ENCODE measurements around the gene USP54. TPM values are rescaled to one million over a fixed set of nuclear protein-coding genes. Genes with fewer than 3 reads are reported as not detected.
A peak's percentile ranks its signal among the peaks of the same experiment; 100 is the strongest.

USP54 gene
- total and polyA plus RNA-seq, 9 donors = 8.0 to 72.7 (median 32.0) TPM

DNA sequence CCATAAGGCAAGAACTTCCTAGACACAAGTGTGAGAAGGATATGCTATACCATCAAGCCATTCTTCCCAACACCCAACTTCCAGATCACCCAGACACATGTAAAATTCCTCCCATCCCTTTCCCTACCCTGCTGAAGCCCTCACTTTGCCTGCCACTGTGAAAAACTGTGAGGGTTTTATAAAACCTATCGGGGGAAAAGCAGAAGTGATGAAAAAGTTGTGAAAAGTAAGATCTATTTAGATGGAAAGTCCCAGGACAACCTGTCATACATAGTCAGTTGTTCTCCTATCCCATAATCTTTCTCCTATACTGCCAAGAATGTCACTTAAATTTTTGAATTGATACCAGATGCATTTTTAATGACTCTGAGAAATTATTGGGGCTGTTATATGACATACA, 56.3 kb downstream of the USP54 start:
- H3K36me3 ChIP-seq = no peaks in the 10 kb centered on the region
- TF ChIP-seq POLR2A (IDR thresholded peaks at IDR 0.05) = no peak
- no peak for DNase-seq
- intact Hi-C loops (cut with DNase I) = loop anchor here in 1 of 4 donors (5.0 kb wide), 1 partner anchor 97 kb away; no protein-coding TSS in a partner anchor
- no peak overlapping the region for H3K4me3 ChIP-seq
- WGBS, 3 donors = 92 to 100% (median 100%) methylated on average over 1 of the region's 1 CpG
- H3K4me1 ChIP-seq (ENCODE audit: insufficient read depth) = no peaks in the 10 kb centered on the region
- no peaks in the 10 kb centered on the region for H3K9me3 ChIP-seq
- H3K27me3 ChIP-seq = no peaks in the 10 kb centered on the region
- no peak overlapping the region for H3K27ac ChIP-seq

DNA sequence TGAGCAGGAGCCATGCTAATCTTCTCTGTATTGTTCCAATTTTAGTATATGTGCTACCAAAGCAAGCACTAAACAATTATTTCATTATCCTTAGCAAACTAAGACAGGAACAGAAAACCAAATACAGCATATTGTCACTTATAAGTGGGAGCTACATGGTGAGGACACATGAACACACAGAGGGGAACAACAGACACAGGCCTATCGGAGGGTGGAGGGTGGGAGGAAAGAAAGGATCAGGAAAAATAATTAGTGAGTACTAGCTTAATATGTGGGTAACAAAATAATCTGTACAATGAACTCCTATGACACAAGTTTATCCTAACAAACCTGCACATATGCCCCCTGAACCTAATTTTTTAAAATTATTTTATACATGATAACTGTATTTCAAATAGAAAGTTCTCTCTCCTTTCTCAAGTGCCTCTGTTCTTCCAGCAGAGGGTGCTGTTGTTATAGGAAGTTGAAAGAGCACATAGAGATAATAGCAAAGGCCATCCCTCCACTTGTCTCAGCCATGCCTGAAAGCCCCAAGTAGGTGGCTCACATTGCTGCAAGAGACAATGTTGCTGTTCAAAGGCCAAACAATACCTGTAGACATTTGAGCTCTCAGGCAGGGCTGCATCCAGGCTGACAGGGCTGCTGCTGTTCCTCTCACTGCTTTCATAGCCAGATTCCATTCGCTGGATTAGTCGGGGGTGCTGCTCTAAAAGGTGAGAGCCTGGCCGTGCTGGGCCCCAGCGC, 61.9 kb downstream of the USP54 start:
- Histone ChIP-seq H3K27ac (no peak overlapping the region), H3K4me3 (no peak overlapping the region), H3K9me3 (no peaks in the 10 kb centered on the region), H3K36me3 (no peaks in the 10 kb centered on the region), H3K4me1 (ENCODE audit: insufficient read depth) (no peaks in the 10 kb centered on the region), H3K27me3 (no peaks in the 10 kb centered on the region)
- 94 to 98% (median 95%) methylated on average over 5 of the region's 5 CpGs for WGBS, 3 donors
- TF ChIP-seq POLR2A (IDR thresholded peaks at IDR 0.05) (no peak), EP300 (IDR thresholded peaks at IDR 0.05) (no peak)
- TF ChIP-seq, protein P1, sequence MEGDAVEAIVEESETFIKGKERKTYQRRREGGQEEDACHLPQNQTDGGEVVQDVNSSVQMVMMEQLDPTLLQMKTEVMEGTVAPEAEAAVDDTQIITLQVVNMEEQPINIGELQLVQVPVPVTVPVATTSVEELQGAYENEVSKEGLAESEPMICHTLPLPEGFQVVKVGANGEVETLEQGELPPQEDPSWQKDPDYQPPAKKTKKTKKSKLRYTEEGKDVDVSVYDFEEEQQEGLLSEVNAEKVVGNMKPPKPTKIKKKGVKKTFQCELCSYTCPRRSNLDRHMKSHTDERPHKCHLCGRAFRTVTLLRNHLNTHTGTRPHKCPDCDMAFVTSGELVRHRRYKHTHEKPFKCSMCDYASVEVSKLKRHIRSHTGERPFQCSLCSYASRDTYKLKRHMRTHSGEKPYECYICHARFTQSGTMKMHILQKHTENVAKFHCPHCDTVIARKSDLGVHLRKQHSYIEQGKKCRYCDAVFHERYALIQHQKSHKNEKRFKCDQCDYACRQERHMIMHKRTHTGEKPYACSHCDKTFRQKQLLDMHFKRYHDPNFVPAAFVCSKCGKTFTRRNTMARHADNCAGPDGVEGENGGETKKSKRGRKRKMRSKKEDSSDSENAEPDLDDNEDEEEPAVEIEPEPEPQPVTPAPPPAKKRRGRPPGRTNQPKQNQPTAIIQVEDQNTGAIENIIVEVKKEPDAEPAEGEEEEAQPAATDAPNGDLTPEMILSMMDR (IDR thresholded peaks at IDR 0.05) = peak; percentile 80 to 86 (median 86)
- peak in 4 of 5 donors; percentile 34 to 54 (median 42) for DNase-seq
- intact Hi-C loops (cut with DNase I) = loop anchor here in 1 of 4 donors (2.0 kb wide), 1 partner anchor 112 kb away; the partner anchor contains the start of gene MYOZ1

DNA sequence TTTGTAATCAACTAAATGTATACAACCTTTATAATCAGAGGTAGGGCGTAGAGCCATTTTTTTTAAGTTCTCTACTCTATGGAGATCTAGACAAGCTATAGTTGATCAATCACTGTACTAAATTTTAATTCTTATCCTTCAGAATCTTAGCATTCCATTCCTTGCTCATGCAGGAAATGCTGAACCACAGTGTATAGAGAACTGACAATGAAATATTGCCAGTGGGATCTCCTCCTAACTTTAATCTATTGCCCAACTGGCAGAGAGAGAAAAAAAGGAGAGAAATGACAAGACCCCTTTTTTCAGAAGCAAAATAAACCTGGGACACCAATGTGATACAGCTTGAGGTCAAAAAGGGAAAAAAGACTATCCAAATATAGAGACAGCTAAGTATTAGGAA, 68.9 kb downstream of the USP54 start:
- Histone ChIP-seq H3K9me3 (no peaks in the 10 kb centered on the region), H3K4me3 (no peak overlapping the region), H3K4me1 (ENCODE audit: insufficient read depth) (no peaks in the 10 kb centered on the region), H3K36me3 (no peaks in the 10 kb centered on the region), H3K27me3 (no peaks in the 10 kb centered on the region), H3K27ac (no peak overlapping the region)
- intact Hi-C loops (cut with DNase I) = no loop called here
- 97 to 100% (median 97%) methylated on average over 1 of the region's 1 CpG for WGBS, 3 donors
- DNase-seq = no peak
- no peak for TF ChIP-seq EP300 (IDR thresholded peaks at IDR 0.05)
- no peak for TF ChIP-seq POLR2A (IDR thresholded peaks at IDR 0.05)
- TF ChIP-seq, protein P1 (IDR thresholded peaks at IDR 0.05) = no peak

DNA sequence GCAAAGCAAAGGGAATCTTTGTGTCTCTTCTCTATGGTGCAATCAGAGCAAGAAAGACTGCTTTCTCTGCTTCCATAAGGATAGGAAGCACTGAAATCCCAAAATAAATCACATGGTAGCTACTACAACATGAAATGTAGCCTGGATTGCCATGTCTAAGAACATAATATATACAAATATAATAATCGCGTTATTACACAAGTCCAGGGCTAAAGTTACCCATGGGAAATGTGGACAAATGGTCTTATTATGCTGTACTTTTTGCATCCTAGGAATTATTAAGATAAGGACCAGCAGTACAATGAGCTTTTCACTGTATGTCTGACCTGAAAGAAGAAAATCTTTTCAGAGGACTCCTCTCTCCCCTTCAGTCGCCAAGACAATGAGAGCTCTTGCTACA, 71.8 kb downstream of the USP54 start:
- DNase-seq = no peak
- WGBS, 3 donors = 96 to 98% (median 96%) methylated on average over 3 of the region's 3 CpGs
- intact Hi-C loops (cut with DNase I) = no loop called here
- Histone ChIP-seq H3K27me3 (no peaks in the 10 kb centered on the region), H3K4me3 (no peak overlapping the region), H3K9me3 (no peaks in the 10 kb centered on the region), H3K27ac (no peak overlapping the region), H3K36me3 (no peaks in the 10 kb centered on the region), H3K4me1 (ENCODE audit: insufficient read depth) (no peaks in the 10 kb centered on the region)
- TF ChIP-seq, protein P1 (IDR thresholded peaks at IDR 0.05) = no peak
- TF ChIP-seq POLR2A (IDR thresholded peaks at IDR 0.05) (no peak), EP300 (IDR thresholded peaks at IDR 0.05) (no peak)

Measured in ovary (tissue), 9 donors.